Gastroesophageal sphincter (tissue), 4 donors: ENCODE results near the gene STRN. TPM values are rescaled to one million over a fixed set of nuclear protein-coding genes. Genes with fewer than 3 reads are reported as not detected.

Experiments used
- ATAC-seq: fragments of 150-250 bp; one replicate; pipeline ENCODE4 v1.9.1; 2016; ENCODE audit warnings: mild to moderate bottlenecking, moderate library complexity
- H3K27ac ChIP-seq, 4 donors: fragments of 200-600 bp; sonication (generic) in 3 of 4; 1 replicate in 3 of 4; 2 replicates in 1 of 4; pipeline ENCODE4 v1.5.1; 2016 to 2019
- H3K27me3 ChIP-seq: fragments of 200-600 bp; sonication (generic); one replicate; pipeline ENCODE4 v1.5.1; 2019
- H3K36me3 ChIP-seq, 2 donors: fragments of 200-600 bp; sonication (generic); one replicate each; pipeline ENCODE4 v1.5.1; 2019; ENCODE audit warnings: control low read depth in 1 of 2
- H3K4me1 ChIP-seq, 3 donors: fragments of 200-600 bp; sonication (generic); 1 replicate in 2 of 3; 2 replicates in 1 of 3; pipeline ENCODE4 v1.5.1; 2016 to 2019; ENCODE audit warnings: control low read depth in 2 of 3
- H3K4me3 ChIP-seq, 2 donors: fragments of 200-600 bp; sonication (generic); one replicate each; pipeline ENCODE4 v1.5.1; 2019; ENCODE audit warnings: mild to moderate bottlenecking in 1 of 2, moderate library complexity in 1 of 2
- H3K9me3 ChIP-seq, 3 donors: fragments of 200-600 bp; sonication (generic); one replicate each; pipeline ENCODE4 v1.5.1; 2017 to 2019; ENCODE audit warnings: control low read depth in 2 of 3
- EP300 ChIP-seq: sonication (generic); formaldehyde crosslinking; IDR thresholded peaks from one replicate; pipeline ENCODE4 v1.6.1; 2017; ENCODE audit warnings: antibody characterized with exemption, mild to moderate bottlenecking
- POLR2A ChIP-seq, 2 donors: fragments of 450-650 bp; IDR thresholded peaks; one replicate each; pipeline ENCODE4 v1.6.1; 2017; ENCODE audit warnings: antibody characterized with exemption in 2 of 2, mild to moderate bottlenecking in 2 of 2, moderate library complexity in 1 of 2
- POLR2AphosphoS5 ChIP-seq: sonication (generic); formaldehyde crosslinking; IDR thresholded peaks from one replicate; pipeline ENCODE4 v1.6.1; 2017; ENCODE audit warnings: antibody characterized with exemption
- WGBS, 2 donors: methylation state at CpG; one replicate each; pipeline ENCODE4 v1.1.5; 2018; ENCODE audit warnings: low coverage in 1 of 2; 5-methylcytosine and 5-hydroxymethylcytosine counted together
- total RNA-seq, 4 donors: library from RNA; depleted of rRNA; stranded (reverse); fragments of >200 nt; gene quantifications; one replicate each; pipeline ENCODE4 v1.1.0, GENCODE V29; 2016
- TF ChIP-seq, protein P1 (sequence below), 4 experiments: fragments of 200-600 bp in 2 of 4; fragments of 450-650 bp in 2 of 4; sonication (generic) in 1 of 4; IDR thresholded peaks; one replicate each; pipeline ENCODE4 v1.5.1; 2017 to 2019; ENCODE audit warnings: antibody characterized with exemption in 4 of 4, mild to moderate bottlenecking in 2 of 4, moderate library complexity in 2 of 4

STRN gene
- total RNA-seq, 4 donors from 2014 or later = 18.5 to 24.6 (median 20.9) TPM

GRCh38 chr2:36919041-36919837 is 47.1 kb downstream of the STRN start:
- Histone ChIP-seq H3K4me1 (no peaks in the 10 kb centered on the region), H3K4me3 (no peak overlapping the region), H3K27ac (no peak overlapping the region), H3K36me3 (peaks cover 0 to 8% of the 10 kb centered on the region in 2 donors), H3K27me3 (no peaks in the 10 kb centered on the region), H3K9me3 (no peaks in the 10 kb centered on the region)
- no peak for ATAC-seq
- WGBS, 2 donors = 87 to 89% methylated on average over 7 of the region's 7 CpGs
- TF ChIP-seq EP300 (no peak), POLR2A (IDR thresholded peaks at IDR 0.05) (no peak), POLR2AphosphoS5 (no peak)
- TF ChIP-seq, protein P1, sequence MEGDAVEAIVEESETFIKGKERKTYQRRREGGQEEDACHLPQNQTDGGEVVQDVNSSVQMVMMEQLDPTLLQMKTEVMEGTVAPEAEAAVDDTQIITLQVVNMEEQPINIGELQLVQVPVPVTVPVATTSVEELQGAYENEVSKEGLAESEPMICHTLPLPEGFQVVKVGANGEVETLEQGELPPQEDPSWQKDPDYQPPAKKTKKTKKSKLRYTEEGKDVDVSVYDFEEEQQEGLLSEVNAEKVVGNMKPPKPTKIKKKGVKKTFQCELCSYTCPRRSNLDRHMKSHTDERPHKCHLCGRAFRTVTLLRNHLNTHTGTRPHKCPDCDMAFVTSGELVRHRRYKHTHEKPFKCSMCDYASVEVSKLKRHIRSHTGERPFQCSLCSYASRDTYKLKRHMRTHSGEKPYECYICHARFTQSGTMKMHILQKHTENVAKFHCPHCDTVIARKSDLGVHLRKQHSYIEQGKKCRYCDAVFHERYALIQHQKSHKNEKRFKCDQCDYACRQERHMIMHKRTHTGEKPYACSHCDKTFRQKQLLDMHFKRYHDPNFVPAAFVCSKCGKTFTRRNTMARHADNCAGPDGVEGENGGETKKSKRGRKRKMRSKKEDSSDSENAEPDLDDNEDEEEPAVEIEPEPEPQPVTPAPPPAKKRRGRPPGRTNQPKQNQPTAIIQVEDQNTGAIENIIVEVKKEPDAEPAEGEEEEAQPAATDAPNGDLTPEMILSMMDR (IDR thresholded peaks at IDR 0.05) = no peak

- peaks cover 0 to 12% of the 10 kb centered on the region in 2 donors for H3K36me3 ChIP-seq
- H3K4me3 ChIP-seq = no peak overlapping the region
- no peak overlapping the region for H3K27ac ChIP-seq
- H3K9me3 ChIP-seq = no peaks in the 10 kb centered on the region
- ATAC-seq = no peak
- no peaks in the 10 kb centered on the region for H3K27me3 ChIP-seq
- TF ChIP-seq EP300 = no peak
- no peak for TF ChIP-seq POLR2A (IDR thresholded peaks at IDR 0.05)
- TF ChIP-seq, protein P1 (IDR thresholded peaks at IDR 0.05) = no peak
- TF ChIP-seq POLR2AphosphoS5 = no peak
- H3K4me1 ChIP-seq = no peaks in the 10 kb centered on the region
Measured at GRCh38 chr2:36918307-36918706, 48.0 kb downstream of the STRN start.

DNA sequence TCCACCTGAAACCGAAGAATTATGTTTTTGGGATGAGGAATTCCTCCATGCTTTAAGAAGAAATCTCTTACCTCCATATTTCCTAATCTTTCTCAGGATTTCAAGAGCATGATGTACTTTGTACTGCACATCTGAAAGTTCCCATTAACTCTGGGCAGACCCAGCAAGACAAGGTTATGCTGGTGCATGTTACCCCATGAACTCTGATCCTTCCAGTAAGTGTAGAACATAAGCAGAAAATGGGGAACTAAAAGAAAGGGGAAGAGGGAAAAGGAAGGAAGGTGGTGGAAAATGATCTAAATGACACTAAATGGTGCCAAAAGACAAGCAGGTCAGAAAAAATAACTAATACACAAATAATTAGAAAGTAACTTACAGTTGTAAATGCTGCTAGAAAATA is 50.7 kb downstream of the STRN start:
- Histone ChIP-seq H3K9me3 (no peaks in the 10 kb centered on the region), H3K36me3 (peaks cover 0 to 16% of the 10 kb centered on the region in 2 donors), H3K4me3 (no peak overlapping the region), H3K4me1 (no peaks in the 10 kb centered on the region), H3K27ac (no peak overlapping the region), H3K27me3 (no peaks in the 10 kb centered on the region)
- no peak for ATAC-seq
- WGBS, 2 donors = 93 to 95% methylated on average over 1 of the region's 1 CpG
- TF ChIP-seq, protein P1 (IDR thresholded peaks at IDR 0.05) = no peak
- TF ChIP-seq POLR2A (IDR thresholded peaks at IDR 0.05) = no peak
- no peak for TF ChIP-seq POLR2AphosphoS5
- no peak for TF ChIP-seq EP300

DNA sequence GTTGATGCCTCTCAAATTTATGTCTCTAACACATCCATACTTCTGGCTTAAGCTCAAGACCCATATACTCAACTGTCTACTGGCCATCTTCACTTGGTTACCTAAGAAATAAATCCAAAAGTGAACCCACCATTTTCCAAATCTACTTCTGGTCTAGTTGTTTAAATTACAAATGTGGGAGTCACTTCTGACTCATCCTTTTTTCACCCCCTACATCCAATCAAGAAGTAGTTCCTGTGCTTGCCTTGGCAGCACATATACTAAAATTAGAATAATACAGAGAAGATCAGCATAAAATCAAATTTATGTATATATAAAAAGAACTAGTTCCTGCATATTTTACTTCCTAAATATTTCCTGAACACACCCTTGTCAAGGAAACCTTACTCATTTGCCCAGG is 53.6 kb downstream of the STRN start:
- no peaks in the 10 kb centered on the region for H3K9me3 ChIP-seq
- TF ChIP-seq, protein P1 (IDR thresholded peaks at IDR 0.05) = no peak
- TF ChIP-seq EP300 (no peak), POLR2A (IDR thresholded peaks at IDR 0.05) (no peak), POLR2AphosphoS5 (no peak)
- no peak overlapping the region for H3K4me3 ChIP-seq
- H3K27me3 ChIP-seq = no peaks in the 10 kb centered on the region
- peaks cover 0 to 16% of the 10 kb centered on the region in 2 donors for H3K36me3 ChIP-seq
- no peak for ATAC-seq
- no peak overlapping the region for H3K27ac ChIP-seq
- no peaks in the 10 kb centered on the region for H3K4me1 ChIP-seq

DNA sequence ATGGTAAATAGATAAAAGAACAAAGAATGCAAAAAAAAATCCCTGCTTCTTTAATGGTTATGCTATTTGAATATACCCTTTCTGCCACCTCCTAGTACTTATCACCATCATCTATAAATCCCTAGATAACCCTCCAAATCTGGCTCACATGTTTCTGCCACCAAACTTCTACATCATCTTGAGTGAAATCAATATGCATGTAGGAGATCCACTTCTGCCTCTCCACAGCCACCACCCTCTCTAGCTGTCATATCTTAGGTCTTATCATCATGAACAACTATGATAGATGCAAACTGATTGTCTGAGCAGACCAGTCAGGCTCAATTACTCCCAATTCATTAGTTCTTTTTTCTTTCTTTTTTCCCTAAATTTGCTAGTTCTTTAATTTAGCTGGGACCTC is 55.3 kb downstream of the STRN start:
- no peaks in the 10 kb centered on the region for H3K4me1 ChIP-seq
- TF ChIP-seq, protein P1 (IDR thresholded peaks at IDR 0.05) = no peak
- TF ChIP-seq POLR2AphosphoS5 = no peak
- TF ChIP-seq EP300 = no peak
- peaks cover 0 to 24% of the 10 kb centered on the region in 2 donors for H3K36me3 ChIP-seq
- no peak for ATAC-seq
- no peak overlapping the region for H3K4me3 ChIP-seq
- H3K27ac ChIP-seq = no peak overlapping the region
- no peaks in the 10 kb centered on the region for H3K9me3 ChIP-seq
- H3K27me3 ChIP-seq = no peaks in the 10 kb centered on the region
